ENCODE measurements around the gene SMOC1.
A peak's percentile ranks its signal among the peaks of the same experiment; 100 is the strongest.

SMOC1 gene

GRCh38 chr14:69879175-69880043 lies at the start of gene SMOC1:
TSS of gene SMOC1 (plus strand) at chr14:69879416. CDS start at chr14:69879679, 263 bp downstream.
- DNase-seq, result peak; percentile 22 to 53

GRCh38 chr14:69838881-69839416 lies 40.3 kb upstream of the SMOC1 start:
- no peak for DNase-seq

- no peak for DNase-seq
These were observed 39.6 kb upstream of the SMOC1 start for GRCh38 chr14:69839661-69840060.

GRCh38 chr14:69841656-69842055 lies 37.6 kb upstream of the SMOC1 start:
- DNase-seq, result no peak

- no peak for DNase-seq
These were observed 36.4 kb upstream of the SMOC1 start for GRCh38 chr14:69842686-69843420.

- no peak for DNase-seq
These were observed 35.0 kb upstream of the SMOC1 start for GRCh38 chr14:69844171-69844570.

- no peak for DNase-seq
These were observed 34.1 kb upstream of the SMOC1 start for GRCh38 chr14:69845050-69845581.

- DNase-seq, result no peak
These were observed 33.4 kb upstream of the SMOC1 start for GRCh38 chr14:69845787-69846186.

GRCh38 chr14:69848156-69848555 lies 31.1 kb upstream of the SMOC1 start:
- DNase-seq, result no peak

- no peak for DNase-seq
These were observed 30.3 kb upstream of the SMOC1 start for GRCh38 chr14:69848903-69849391.

- DNase-seq, result no peak
These were observed 29.0 kb upstream of the SMOC1 start for GRCh38 chr14:69850086-69850735.

- no peak for DNase-seq
These were observed 28.5 kb upstream of the SMOC1 start for GRCh38 chr14:69850736-69851112.

- no peak for DNase-seq
These were observed 26.5 kb upstream of the SMOC1 start for GRCh38 chr14:69852531-69853321.

- no peak for DNase-seq
These were observed 25.4 kb upstream of the SMOC1 start for GRCh38 chr14:69853774-69854173.

- no peak for DNase-seq
These were observed 24.6 kb upstream of the SMOC1 start for GRCh38 chr14:69854598-69854997.

- no peak for DNase-seq
These were observed 23.9 kb upstream of the SMOC1 start for GRCh38 chr14:69855180-69855832.

GRCh38 chr14:69858801-69859200 lies 20.4 kb upstream of the SMOC1 start:
- no peak for DNase-seq

- DNase-seq, result no peak
These were observed 19.6 kb upstream of the SMOC1 start for GRCh38 chr14:69859591-69859990.

- DNase-seq, result no peak
These were observed 19.0 kb upstream of the SMOC1 start for GRCh38 chr14:69860221-69860620.

GRCh38 chr14:69861025-69861569 lies 18.1 kb upstream of the SMOC1 start:
- no peak for DNase-seq

GRCh38 chr14:69863083-69863482 lies 16.1 kb upstream of the SMOC1 start:
- no peak for DNase-seq
